Kasumi-1 (cell line): Measurements from ENCODE around the gene MCM8.

Experiments used
- DNase-seq, 2 experiments: peaks; one replicate each; lab custom pipeline; 2025; lab: John Stamatoyannopoulos, UW

MCM8 gene

GRCh38 chr20:5950271-5951031, at the start of gene MCM8, which contains the start of gene TRMT6:
TSS of gene MCM8 (plus strand) at chr20:5950652. CDS start at chr20:5952016, 1,364 bp downstream.
TSS of gene TRMT6 (minus strand) at chr20:5950533. CDS start at chr20:5950405, 128 bp downstream.
- DNase-seq: peak; percentile 98 to 99

GRCh38 chr20:5900908-5901307, 49.5 kb upstream of the MCM8 start:
- DNase-seq: no peak

- DNase-seq: no peak
Observed at GRCh38 chr20:5908981-5909380, 41.5 kb upstream of the MCM8 start.

- no peak for DNase-seq
Observed at GRCh38 chr20:5910186-5910585, 40.3 kb upstream of the MCM8 start.

- no peak for DNase-seq
Observed at GRCh38 chr20:5913166-5913565, 37.3 kb upstream of the MCM8 start.

GRCh38 chr20:5914859-5915258, 35.6 kb upstream of the MCM8 start:
- DNase-seq: no peak

GRCh38 chr20:5918856-5919625, 31.4 kb upstream of the MCM8 start:
- DNase-seq: peak; percentile 41

GRCh38 chr20:5919626-5920544, 30.6 kb upstream of the MCM8 start:
- no peak for DNase-seq

GRCh38 chr20:5920581-5920980, 29.9 kb upstream of the MCM8 start:
- DNase-seq: no peak

- DNase-seq: peak in 1 of 2 experiments; percentile 43
Observed at GRCh38 chr20:5923493-5923892, 27.0 kb upstream of the MCM8 start.

GRCh38 chr20:5925551-5925950, 24.9 kb upstream of the MCM8 start:
- no peak for DNase-seq

GRCh38 chr20:5927749-5928462, 22.5 kb upstream of the MCM8 start:
- no peak for DNase-seq

GRCh38 chr20:5928836-5929715, 21.4 kb upstream of the MCM8 start:
- DNase-seq: no peak

GRCh38 chr20:5931411-5931810, 19.0 kb upstream of the MCM8 start:
- DNase-seq: no peak

GRCh38 chr20:5932796-5933195, 17.7 kb upstream of the MCM8 start:
- DNase-seq: no peak

- DNase-seq: peak; percentile 64 to 74
Observed at GRCh38 chr20:5933802-5934436, 16.5 kb upstream of the MCM8 start.

- no peak for DNase-seq
Observed at GRCh38 chr20:5935384-5935783, 15.1 kb upstream of the MCM8 start.

- no peak for DNase-seq
Observed at GRCh38 chr20:5936238-5936637, 14.2 kb upstream of the MCM8 start.

- no peak for DNase-seq
Observed at GRCh38 chr20:5938456-5939029, 11.9 kb upstream of the MCM8 start.

- DNase-seq: no peak
Observed at GRCh38 chr20:5945963-5946362, 4.5 kb upstream of the MCM8 start.
